ENCODE measurements around the gene CAPN11. TPM values are rescaled to one million over a fixed set of nuclear protein-coding genes. Genes with fewer than 3 reads are reported as not detected.

CAPN11 gene
- total RNA-seq, 1 donor from 2014 or later, result not detected

DNA sequence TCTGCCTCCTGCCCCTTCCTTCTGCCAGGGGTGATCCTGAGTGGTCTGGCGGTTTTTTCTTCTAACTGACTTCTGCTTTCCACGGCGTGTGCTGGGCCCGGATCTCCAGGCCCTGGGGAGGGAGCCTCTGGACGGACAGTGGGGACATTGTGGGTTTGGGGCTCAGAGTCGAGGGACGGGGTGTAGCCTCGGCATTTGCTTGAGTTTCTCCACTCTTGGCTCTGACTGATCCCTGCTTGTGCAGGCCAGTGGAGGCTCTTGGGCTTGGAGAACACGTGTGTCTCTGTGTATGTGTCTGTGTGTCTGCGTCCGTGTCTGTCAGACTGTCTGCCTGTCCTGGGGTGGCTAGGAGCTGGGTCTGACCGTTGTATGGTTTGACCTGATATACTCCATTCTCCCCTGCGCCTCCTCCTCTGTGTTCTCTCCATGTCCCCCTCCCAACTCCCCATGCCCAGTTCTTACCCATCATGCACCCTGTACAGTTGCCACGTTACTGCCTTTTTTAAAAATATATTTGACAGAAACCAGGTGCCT is 75.0 kb downstream of the CAPN11 start:
- H3K4me3 ChIP-seq (ENCODE audit: low read depth, low read length), result no peak overlapping the region
- DNase-seq (ENCODE audit: low read depth), result no peak
- TF ChIP-seq, protein P1, sequence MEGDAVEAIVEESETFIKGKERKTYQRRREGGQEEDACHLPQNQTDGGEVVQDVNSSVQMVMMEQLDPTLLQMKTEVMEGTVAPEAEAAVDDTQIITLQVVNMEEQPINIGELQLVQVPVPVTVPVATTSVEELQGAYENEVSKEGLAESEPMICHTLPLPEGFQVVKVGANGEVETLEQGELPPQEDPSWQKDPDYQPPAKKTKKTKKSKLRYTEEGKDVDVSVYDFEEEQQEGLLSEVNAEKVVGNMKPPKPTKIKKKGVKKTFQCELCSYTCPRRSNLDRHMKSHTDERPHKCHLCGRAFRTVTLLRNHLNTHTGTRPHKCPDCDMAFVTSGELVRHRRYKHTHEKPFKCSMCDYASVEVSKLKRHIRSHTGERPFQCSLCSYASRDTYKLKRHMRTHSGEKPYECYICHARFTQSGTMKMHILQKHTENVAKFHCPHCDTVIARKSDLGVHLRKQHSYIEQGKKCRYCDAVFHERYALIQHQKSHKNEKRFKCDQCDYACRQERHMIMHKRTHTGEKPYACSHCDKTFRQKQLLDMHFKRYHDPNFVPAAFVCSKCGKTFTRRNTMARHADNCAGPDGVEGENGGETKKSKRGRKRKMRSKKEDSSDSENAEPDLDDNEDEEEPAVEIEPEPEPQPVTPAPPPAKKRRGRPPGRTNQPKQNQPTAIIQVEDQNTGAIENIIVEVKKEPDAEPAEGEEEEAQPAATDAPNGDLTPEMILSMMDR (conservative IDR thresholded peaks at IDR 0.05; ENCODE audit: low read depth, low read length), result no peak

Other genes starting within 250 kb of the CAPN11 start
- gene MRPL14, start 31.4 kb upstream of the CAPN11 start, total RNA-seq, result 95.5 and 167 TPM in 2 replicates
- 35.2 and 47.9 TPM in 2 replicates for gene TMEM63B, start 31.3 kb upstream of the CAPN11 start, total RNA-seq
- gene MYMX, start 58.1 kb downstream of the CAPN11 start, total RNA-seq, result not detected in 2 replicates
- 47.6 and 78.6 TPM in 2 replicates for gene SLC29A1, start 64.8 kb downstream of the CAPN11 start, total RNA-seq
- gene HSP90AB1, start 88.3 kb downstream of the CAPN11 start, total RNA-seq, result 1,541 and 1,680 TPM in 2 replicates
- 70.9 and 76.8 TPM in 2 replicates for gene SLC35B2, start 98.7 kb downstream of the CAPN11 start, total RNA-seq
- 61.6 and 131 TPM in 2 replicates for gene NFKBIE, start 106.7 kb downstream of the CAPN11 start, total RNA-seq
- gene TMEM151B, start 111.6 kb downstream of the CAPN11 start, total RNA-seq, result 0.07 TPM in 1 of 2 replicates, not detected in the other
- 10.4 and 17.6 TPM in 2 replicates for gene AARS2, start 154.5 kb downstream of the CAPN11 start, total RNA-seq
- gene SPATS1, start 183.8 kb downstream of the CAPN11 start, total RNA-seq, result not detected in 2 replicates
- gene CDC5L, start 228.9 kb downstream of the CAPN11 start, total RNA-seq, result 25.4 and 25.9 TPM in 2 replicates

All from epithelial cell of proximal tubule (primary cell).